ENCODE data around the gene KCTD5.
"Not testable (repeated sequence)": the region's sequence is repeated elsewhere in the genome, so short reads cannot be mapped to it uniquely, and the experiment has no call there.

Gene KCTD5

GRCh38 chr16:2671193-2671592, 11.1 kb upstream of the KCTD5 start:
- not testable (repeated sequence) for H3K9me3 Mint-ChIP-seq; H3K36me3 Mint-ChIP-seq (ENCODE audit: low read depth); H3K27ac Mint-ChIP-seq; H3K27me3 Mint-ChIP-seq (ENCODE audit: low read depth, poor library complexity)
- TF ChIP-seq CTCF (IDR thresholded peaks at IDR 0.05) = peak; percentile 35
- peak; percentile 51 for DNase-seq
- peak overlapping the region; percentile 45 for H3K4me3 Mint-ChIP-seq
- H3K4me1 Mint-ChIP-seq = peaks cover 56% of the 10 kb centered on the region

- DNase-seq = no peak
- Mint-ChIP-seq H3K27me3 (ENCODE audit: low read depth, poor library complexity) (peaks cover 4% of the 10 kb centered on the region), H3K9me3 (no peaks in the 10 kb centered on the region)
Observed at GRCh38 chr16:2671741-2672140, 10.6 kb upstream of the KCTD5 start.

GRCh38 chr16:2673066-2673999, 9.0 kb upstream of the KCTD5 start:
- no peak for TF ChIP-seq CTCF (IDR thresholded peaks at IDR 0.05)
- H3K27me3 Mint-ChIP-seq (ENCODE audit: low read depth, poor library complexity) = peaks cover 4% of the 10 kb centered on the region
- peak; percentile 94 for DNase-seq
- no peak overlapping the region for H3K27ac Mint-ChIP-seq
- peaks cover 35% of the 10 kb centered on the region for H3K4me1 Mint-ChIP-seq
- no peaks in the 10 kb centered on the region for H3K36me3 Mint-ChIP-seq (ENCODE audit: low read depth)
- H3K9me3 Mint-ChIP-seq = no peaks in the 10 kb centered on the region
- peak overlapping the region; percentile 72 for H3K4me3 Mint-ChIP-seq

More at GRCh38 chr16:2671741-2672140, 10.6 kb upstream of the KCTD5 start:
- H3K4me3 Mint-ChIP-seq = peak overlapping the region; percentile 86
- no peaks in the 10 kb centered on the region for H3K36me3 Mint-ChIP-seq (ENCODE audit: low read depth)
- H3K27ac Mint-ChIP-seq = no peak overlapping the region
- peaks cover 51% of the 10 kb centered on the region for H3K4me1 Mint-ChIP-seq
- no peak for TF ChIP-seq CTCF (IDR thresholded peaks at IDR 0.05)

GRCh38 chr16:2675021-2675420, 7.3 kb upstream of the KCTD5 start:
- TF ChIP-seq CTCF (IDR thresholded peaks at IDR 0.05) = no peak
- Mint-ChIP-seq H3K9me3 (no peaks in the 10 kb centered on the region), H3K36me3 (ENCODE audit: low read depth) (no peaks in the 10 kb centered on the region), H3K4me1 (peaks cover 25% of the 10 kb centered on the region), H3K27ac (no peak overlapping the region), H3K27me3 (ENCODE audit: low read depth, poor library complexity) (peaks cover 4% of the 10 kb centered on the region), H3K4me3 (no peak overlapping the region)
- DNase-seq = no peak

GRCh38 chr16:2675714-2676113, 6.6 kb upstream of the KCTD5 start:
- no peaks in the 10 kb centered on the region for H3K9me3 Mint-ChIP-seq
- H3K27me3 Mint-ChIP-seq (ENCODE audit: low read depth, poor library complexity) = peaks cover 4% of the 10 kb centered on the region
- no peak for DNase-seq
- peaks cover 18% of the 10 kb centered on the region for H3K4me1 Mint-ChIP-seq
- TF ChIP-seq CTCF (IDR thresholded peaks at IDR 0.05) = no peak
- no peak overlapping the region for H3K4me3 Mint-ChIP-seq
- peak overlapping the region; percentile 53 for H3K27ac Mint-ChIP-seq
- no peaks in the 10 kb centered on the region for H3K36me3 Mint-ChIP-seq (ENCODE audit: low read depth)

- not testable (repeated sequence) for H3K36me3 Mint-ChIP-seq (ENCODE audit: low read depth); H3K4me3 Mint-ChIP-seq
Observed at GRCh38 chr16:2676937-2677336, 5.4 kb upstream of the KCTD5 start.

GRCh38 chr16:2678206-2678965, 3.9 kb upstream of the KCTD5 start:
- H3K4me3 Mint-ChIP-seq; H3K36me3 Mint-ChIP-seq (ENCODE audit: low read depth); H3K27ac Mint-ChIP-seq; DNase-seq; H3K27me3 Mint-ChIP-seq (ENCODE audit: low read depth, poor library complexity); H3K9me3 Mint-ChIP-seq: not testable (repeated sequence)
- H3K4me1 Mint-ChIP-seq = peaks cover 18% of the 10 kb centered on the region

More at GRCh38 chr16:2676937-2677336, 5.4 kb upstream of the KCTD5 start:
- not testable (repeated sequence) for H3K9me3 Mint-ChIP-seq; DNase-seq; H3K27me3 Mint-ChIP-seq (ENCODE audit: low read depth, poor library complexity)
- peak overlapping the region; percentile 36 for H3K27ac Mint-ChIP-seq
- peaks cover 17% of the 10 kb centered on the region for H3K4me1 Mint-ChIP-seq

GRCh38 chr16:2679902-2680301, 2.4 kb upstream of the KCTD5 start:
- H3K4me1 Mint-ChIP-seq = peaks cover 19% of the 10 kb centered on the region
- not testable (repeated sequence) for H3K9me3 Mint-ChIP-seq; DNase-seq; H3K27me3 Mint-ChIP-seq (ENCODE audit: low read depth, poor library complexity); H3K36me3 Mint-ChIP-seq (ENCODE audit: low read depth); H3K4me3 Mint-ChIP-seq
- peak overlapping the region; percentile 51 for H3K27ac Mint-ChIP-seq

- H3K9me3 Mint-ChIP-seq; H3K27ac Mint-ChIP-seq; H3K27me3 Mint-ChIP-seq (ENCODE audit: low read depth, poor library complexity); DNase-seq; H3K36me3 Mint-ChIP-seq (ENCODE audit: low read depth): not testable (repeated sequence)
- Mint-ChIP-seq H3K4me1 (peaks cover 19% of the 10 kb centered on the region), H3K4me3 (peak overlapping the region; percentile 94)
Observed at GRCh38 chr16:2680360-2680759, 2.0 kb upstream of the KCTD5 start.

All from nephron progenitor cell (in vitro differentiated cells).